ENCODE measurements around the gene AGAP3. TPM values are rescaled to one million over a fixed set of nuclear protein-coding genes. Genes with fewer than 3 reads are reported as not detected.

AGAP3 gene
- polyA plus RNA-seq, 1 experiment, result 52.1 TPM

- no peak for TF ChIP-seq CTCF (IDR thresholded peaks at IDR 0.05; ENCODE audit: insufficient read depth, low read depth, low read length)
- Histone ChIP-seq H3K27me3 (ENCODE audit: control insufficient read depth, insufficient read depth, low read length) (peaks cover 3% of the 10 kb centered on the region), H3K4me3 (ENCODE audit: low read depth, low read length) (no peak overlapping the region), H3K36me3 (ENCODE audit: control insufficient read depth, insufficient read depth, low read length) (peaks cover 2% of the 10 kb centered on the region)
- ChIA-PET POLR2A (no interaction called here), CTCF (no interaction called here)
- no peak for DNase-seq (ENCODE audit: low read depth)
These were observed 37.3 kb upstream of the AGAP3 start for GRCh38 chr7:151048911-151049463.

- Histone ChIP-seq H3K27me3 (ENCODE audit: control insufficient read depth, insufficient read depth, low read length) (peaks cover 3% of the 10 kb centered on the region), H3K36me3 (ENCODE audit: control insufficient read depth, insufficient read depth, low read length) (no peaks in the 10 kb centered on the region; the same call in 1 of the 2 replicates), H3K4me3 (ENCODE audit: low read depth, low read length) (no peak overlapping the region)
- DNase-seq (ENCODE audit: low read depth), result no peak
- POLR2A ChIA-PET, result no interaction called here
- TF ChIP-seq CTCF (IDR thresholded peaks at IDR 0.05; ENCODE audit: insufficient read depth, low read depth, low read length), result no peak
- CTCF ChIA-PET, result interaction anchor here (0.8 to 1.0 kb wide), 2 partner anchors 23 to 33 kb away, joined by 3 to 5 read pairs; partner anchors contain the start of gene ABCB8
These were observed 35.2 kb upstream of the AGAP3 start for GRCh38 chr7:151051108-151051507.

GRCh38 chr7:151053096-151053495, 33.2 kb upstream of the AGAP3 start:
- Histone ChIP-seq H3K27me3 (ENCODE audit: control insufficient read depth, insufficient read depth, low read length) (peaks cover 3% of the 10 kb centered on the region), H3K4me3 (ENCODE audit: low read depth, low read length) (no peak overlapping the region), H3K36me3 (ENCODE audit: control insufficient read depth, insufficient read depth, low read length) (no peaks in the 10 kb centered on the region; the same call in 1 of the 2 replicates)
- no peak for DNase-seq (ENCODE audit: low read depth)
- CTCF ChIA-PET, result no interaction called here
- TF ChIP-seq CTCF (IDR thresholded peaks at IDR 0.05; ENCODE audit: insufficient read depth, low read depth, low read length), result no peak
- POLR2A ChIA-PET, result no interaction called here

- POLR2A ChIA-PET, result no interaction called here
- peaks cover 3% of the 10 kb centered on the region for H3K27me3 ChIP-seq (ENCODE audit: control insufficient read depth, insufficient read depth, low read length)
- DNase-seq (ENCODE audit: low read depth), result no peak
- CTCF ChIA-PET, result no interaction called here
- no peak overlapping the region for H3K4me3 ChIP-seq (ENCODE audit: low read depth, low read length)
- no peaks in the 10 kb centered on the region; the same call in 1 of the 2 replicates for H3K36me3 ChIP-seq (ENCODE audit: control insufficient read depth, insufficient read depth, low read length)
- no peak for TF ChIP-seq CTCF (IDR thresholded peaks at IDR 0.05; ENCODE audit: insufficient read depth, low read depth, low read length)
These were observed 32.5 kb upstream of the AGAP3 start for GRCh38 chr7:151053751-151054150.

- no peak for TF ChIP-seq CTCF (IDR thresholded peaks at IDR 0.05; ENCODE audit: insufficient read depth, low read depth, low read length)
- ChIA-PET POLR2A (no interaction called here), CTCF (no interaction called here)
- DNase-seq (ENCODE audit: low read depth), result no peak
- Histone ChIP-seq H3K4me3 (ENCODE audit: low read depth, low read length) (no peak overlapping the region), H3K36me3 (ENCODE audit: control insufficient read depth, insufficient read depth, low read length) (no peaks in the 10 kb centered on the region; the same call in 1 of the 2 replicates), H3K27me3 (ENCODE audit: control insufficient read depth, insufficient read depth, low read length) (no peaks in the 10 kb centered on the region)
These were observed 30.0 kb upstream of the AGAP3 start for GRCh38 chr7:151056283-151056665.

Measured in BJ (cell line).